ENCODE results near the gene CFAP97D1.

DNA sequence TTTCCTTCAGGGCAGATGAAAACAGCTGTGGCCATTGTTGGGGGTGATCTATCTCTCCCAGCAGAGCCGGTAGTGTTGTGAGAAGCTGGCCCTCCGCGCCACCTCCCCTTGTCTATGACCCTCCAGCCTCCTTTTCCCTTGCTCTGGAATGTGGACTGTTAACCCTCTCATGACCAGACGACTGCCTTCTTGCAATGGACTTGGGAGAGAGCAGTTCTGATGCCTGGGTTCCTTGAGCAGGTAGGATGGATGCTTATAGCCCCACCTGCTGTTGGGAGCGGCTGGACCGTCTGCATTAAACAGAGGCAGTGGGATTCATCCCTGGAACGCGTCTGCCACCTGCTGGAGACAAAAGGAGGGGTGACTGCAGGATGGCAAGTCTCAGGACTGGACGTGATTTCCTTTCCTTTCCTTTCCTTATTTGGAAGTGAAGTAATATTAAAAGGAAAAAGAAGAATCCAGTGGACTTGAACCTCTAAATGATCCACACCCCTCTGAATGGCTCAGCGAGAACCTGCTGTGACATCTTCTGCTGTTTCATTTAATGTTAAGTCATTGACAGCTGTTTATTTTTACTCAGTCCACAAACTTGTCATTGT lies 19.9 kb upstream of the CFAP97D1 start:
- TF ChIP-seq, protein P1, sequence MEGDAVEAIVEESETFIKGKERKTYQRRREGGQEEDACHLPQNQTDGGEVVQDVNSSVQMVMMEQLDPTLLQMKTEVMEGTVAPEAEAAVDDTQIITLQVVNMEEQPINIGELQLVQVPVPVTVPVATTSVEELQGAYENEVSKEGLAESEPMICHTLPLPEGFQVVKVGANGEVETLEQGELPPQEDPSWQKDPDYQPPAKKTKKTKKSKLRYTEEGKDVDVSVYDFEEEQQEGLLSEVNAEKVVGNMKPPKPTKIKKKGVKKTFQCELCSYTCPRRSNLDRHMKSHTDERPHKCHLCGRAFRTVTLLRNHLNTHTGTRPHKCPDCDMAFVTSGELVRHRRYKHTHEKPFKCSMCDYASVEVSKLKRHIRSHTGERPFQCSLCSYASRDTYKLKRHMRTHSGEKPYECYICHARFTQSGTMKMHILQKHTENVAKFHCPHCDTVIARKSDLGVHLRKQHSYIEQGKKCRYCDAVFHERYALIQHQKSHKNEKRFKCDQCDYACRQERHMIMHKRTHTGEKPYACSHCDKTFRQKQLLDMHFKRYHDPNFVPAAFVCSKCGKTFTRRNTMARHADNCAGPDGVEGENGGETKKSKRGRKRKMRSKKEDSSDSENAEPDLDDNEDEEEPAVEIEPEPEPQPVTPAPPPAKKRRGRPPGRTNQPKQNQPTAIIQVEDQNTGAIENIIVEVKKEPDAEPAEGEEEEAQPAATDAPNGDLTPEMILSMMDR (optimal IDR thresholded peaks at IDR 0.05 in 1 of 3, IDR thresholded peaks at IDR 0.05 in 1 of 3, conservative IDR thresholded peaks at IDR 0.05 in 1 of 3; ENCODE audit: extremely low read depth in 1 of 3, insufficient read depth in 2 of 3, low read length in 3 of 3) = peak; percentile 99 to 100 (median 100)
- no peak for TF ChIP-seq EZH2 (IDR thresholded peaks at IDR 0.05; ENCODE audit: low read length)

Measured in keratinocyte (primary cell).